Medulla oblongata (tissue), 1 donor: Measurements from ENCODE around the gene SMPD2.

Experiments
- DNase-seq: peaks from one replicate; pipeline ENCODE4 v3.0.0-alpha.2; 2015; ENCODE audit errors: extremely low spot score

SMPD2 gene, protein sequence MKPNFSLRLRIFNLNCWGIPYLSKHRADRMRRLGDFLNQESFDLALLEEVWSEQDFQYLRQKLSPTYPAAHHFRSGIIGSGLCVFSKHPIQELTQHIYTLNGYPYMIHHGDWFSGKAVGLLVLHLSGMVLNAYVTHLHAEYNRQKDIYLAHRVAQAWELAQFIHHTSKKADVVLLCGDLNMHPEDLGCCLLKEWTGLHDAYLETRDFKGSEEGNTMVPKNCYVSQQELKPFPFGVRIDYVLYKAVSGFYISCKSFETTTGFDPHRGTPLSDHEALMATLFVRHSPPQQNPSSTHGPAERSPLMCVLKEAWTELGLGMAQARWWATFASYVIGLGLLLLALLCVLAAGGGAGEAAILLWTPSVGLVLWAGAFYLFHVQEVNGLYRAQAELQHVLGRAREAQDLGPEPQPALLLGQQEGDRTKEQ

DNA sequence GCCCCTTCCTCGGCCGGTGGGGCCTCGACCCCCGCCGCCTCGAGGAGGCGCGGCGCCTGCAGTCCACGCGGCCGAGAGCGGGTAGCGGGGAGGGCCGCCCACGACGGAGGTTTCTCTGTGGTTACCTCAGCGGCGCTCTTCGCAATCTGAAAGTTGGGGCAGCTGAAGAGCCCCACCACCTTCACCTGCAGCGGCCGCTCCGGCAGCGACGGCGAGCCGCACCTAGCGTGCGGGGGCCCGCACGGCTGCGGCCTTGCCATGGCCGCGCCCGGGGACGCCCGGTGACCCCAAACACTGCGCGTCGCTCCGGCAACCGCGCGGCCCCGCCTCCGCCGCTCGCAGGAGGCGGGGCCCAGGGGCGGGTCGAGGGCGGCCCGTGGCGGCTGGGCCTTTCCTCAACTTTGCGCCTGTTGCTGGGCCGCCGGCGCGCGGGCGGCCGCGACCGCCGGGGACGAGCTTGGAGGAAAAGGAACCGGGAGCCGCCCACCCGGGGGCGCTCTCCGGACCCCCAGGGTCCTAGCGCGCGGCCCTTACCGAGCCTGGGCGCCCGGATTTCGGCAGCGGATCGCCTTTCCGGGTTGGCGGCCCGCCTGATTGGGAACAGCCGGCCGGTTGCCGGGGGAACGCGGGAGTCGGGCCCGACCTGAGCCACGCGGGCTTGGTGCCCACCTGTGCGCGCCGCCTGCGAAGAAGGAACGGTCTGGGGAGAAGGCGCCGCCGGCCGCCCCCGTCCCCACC lies at the start of gene SMPD2, which contains the start of gene PPIL6:
TSS of gene SMPD2 (plus strand) at position 394 of the 738 bp plus-strand sequence. CDS start 398 bp downstream, outside the sequence.
TSS of gene PPIL6 (minus strand) at position 298 of the 738 bp plus-strand sequence. CDS start at position 260, 38 bp downstream.
- peak; percentile 93 for DNase-seq

GRCh38 chr6:109393157-109393885 lies 47.2 kb upstream of the SMPD2 start:
- no peak for DNase-seq

- no peak for DNase-seq
Measured at GRCh38 chr6:109393886-109394281, 46.6 kb upstream of the SMPD2 start.

GRCh38 chr6:109396046-109396718 lies 44.3 kb upstream of the SMPD2 start:
- DNase-seq = no peak

- DNase-seq = peak; percentile 44
Measured at GRCh38 chr6:109397020-109397419, 43.5 kb upstream of the SMPD2 start.

- DNase-seq = no peak
Measured at GRCh38 chr6:109406196-109406595, 34.3 kb upstream of the SMPD2 start.

DNA sequence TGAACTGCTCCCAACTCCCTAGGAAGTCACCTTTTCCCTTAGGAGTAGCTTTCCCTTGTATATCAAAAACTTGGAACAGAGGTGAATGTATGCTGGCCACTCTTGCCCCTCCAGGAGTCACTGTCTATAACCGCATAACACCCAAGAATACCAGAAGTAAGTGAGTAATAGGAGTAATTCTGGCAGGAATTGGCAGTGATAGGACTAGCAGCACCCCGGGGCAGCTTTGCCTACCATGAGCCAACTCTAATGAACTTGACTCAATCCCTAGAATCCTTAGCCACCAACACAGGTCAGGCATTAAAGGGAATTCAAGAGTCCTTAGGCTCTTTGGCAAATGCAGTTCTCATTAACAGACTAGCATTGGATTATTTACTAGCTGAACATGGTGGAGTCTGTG lies 29.5 kb upstream of the SMPD2 start:
- DNase-seq = no peak

GRCh38 chr6:109417646-109418045 lies 22.9 kb upstream of the SMPD2 start:
- no peak for DNase-seq

DNA sequence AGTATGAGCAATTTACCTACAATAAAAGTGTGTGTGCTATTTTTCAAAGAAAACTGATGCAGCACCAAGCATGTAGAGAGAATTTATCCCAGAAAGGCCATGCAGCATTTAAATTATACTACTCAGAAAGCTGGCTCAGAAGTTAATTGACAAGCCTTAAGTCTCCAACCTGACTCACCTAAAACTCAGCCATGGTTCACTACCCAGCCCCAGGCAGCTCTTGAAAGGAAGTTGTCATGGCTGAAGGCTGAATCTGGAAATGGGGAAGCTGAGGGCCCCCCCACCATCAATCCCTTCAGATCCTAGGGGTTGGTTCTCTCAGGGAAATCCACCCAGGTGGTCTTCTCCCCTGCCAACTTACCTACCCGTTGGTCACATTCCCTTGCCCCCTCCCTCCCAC lies 19.8 kb upstream of the SMPD2 start:
- no peak for DNase-seq

GRCh38 chr6:109421184-109421583 lies 19.3 kb upstream of the SMPD2 start:
- no peak for DNase-seq

GRCh38 chr6:109424946-109425345 lies 15.6 kb upstream of the SMPD2 start:
- no peak for DNase-seq

DNA sequence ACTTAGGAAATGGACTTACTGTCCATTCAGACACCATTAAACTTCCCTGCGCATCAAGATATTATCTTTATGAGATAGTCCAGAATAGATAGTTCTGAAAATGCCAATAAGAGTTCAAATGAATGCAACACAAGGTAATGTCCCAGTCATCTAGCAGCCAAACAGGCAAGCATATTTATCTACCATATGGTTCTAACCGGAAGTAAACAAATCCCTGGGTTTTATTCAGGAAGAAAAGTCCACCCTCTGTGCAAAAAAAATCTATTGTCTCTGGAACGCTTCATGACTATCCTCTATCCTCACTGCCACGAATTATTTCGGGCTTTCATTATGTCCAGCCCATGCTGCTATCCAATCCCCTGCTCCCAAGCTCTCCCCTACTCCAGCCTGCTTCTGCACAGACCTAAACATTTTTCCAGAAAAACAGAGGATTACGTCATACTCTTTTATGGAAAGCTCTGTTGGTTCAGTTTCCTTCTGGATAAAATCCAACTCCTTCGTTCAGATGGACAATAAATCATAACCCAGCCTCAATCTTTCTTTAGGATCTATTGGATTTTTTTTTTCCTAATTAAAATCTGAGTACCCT lies 11.5 kb upstream of the SMPD2 start:
- DNase-seq = no peak

GRCh38 chr6:109429496-109429895 lies 11.0 kb upstream of the SMPD2 start:
- DNase-seq = no peak

DNA sequence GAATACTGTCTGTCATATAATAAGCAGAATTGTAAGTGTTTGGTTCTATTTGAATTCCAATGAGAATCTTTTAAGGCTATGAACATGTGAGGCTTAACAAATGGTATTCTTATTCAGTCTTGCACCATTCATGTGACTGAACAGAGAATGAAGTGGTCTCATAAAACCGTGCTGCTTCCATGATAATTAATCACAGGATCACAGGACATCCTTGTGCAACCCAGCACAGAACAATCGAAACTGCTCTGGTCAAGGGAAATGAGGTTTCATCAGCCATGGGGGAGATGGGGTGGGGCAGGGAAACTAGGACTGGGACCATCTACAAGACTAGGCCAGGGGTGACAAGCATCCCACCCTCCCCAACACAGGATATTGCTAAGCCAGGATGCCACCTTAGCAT lies 6.1 kb upstream of the SMPD2 start:
- no peak for DNase-seq

GRCh38 chr6:109436041-109436440 lies 4.5 kb upstream of the SMPD2 start:
- DNase-seq = no peak

GRCh38 chr6:109441069-109441816 lies 719 bp downstream of the SMPD2 start:
- no peak for DNase-seq

DNA sequence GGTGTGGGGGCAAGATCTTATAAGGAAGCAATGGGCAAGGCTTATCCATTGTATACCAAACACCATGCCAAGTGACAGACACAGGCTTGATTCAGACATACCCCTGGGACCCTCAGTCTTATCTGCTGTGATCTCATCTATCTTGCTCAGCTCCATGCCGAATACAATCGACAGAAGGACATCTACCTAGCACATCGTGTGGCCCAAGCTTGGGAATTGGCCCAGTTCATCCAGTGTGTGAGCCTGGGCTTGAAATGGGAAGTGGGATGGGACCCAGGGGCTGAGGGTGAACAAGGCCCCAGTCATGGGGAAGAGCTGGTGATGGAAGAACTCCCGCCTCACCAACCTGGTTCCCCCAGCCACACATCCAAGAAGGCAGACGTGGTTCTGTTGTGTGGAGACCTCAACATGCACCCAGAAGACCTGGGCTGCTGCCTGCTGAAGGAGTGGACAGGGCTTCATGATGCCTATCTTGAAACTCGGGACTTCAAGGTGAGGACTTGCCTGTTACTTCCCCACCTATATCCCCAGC lies 1.9 kb downstream of the SMPD2 start:
- DNase-seq = no peak

- no peak for DNase-seq
Measured at GRCh38 chr6:109443425-109443950, 3.0 kb downstream of the SMPD2 start.

- DNase-seq = no peak
Measured at GRCh38 chr6:109445382-109445781, 4.9 kb downstream of the SMPD2 start.

DNA sequence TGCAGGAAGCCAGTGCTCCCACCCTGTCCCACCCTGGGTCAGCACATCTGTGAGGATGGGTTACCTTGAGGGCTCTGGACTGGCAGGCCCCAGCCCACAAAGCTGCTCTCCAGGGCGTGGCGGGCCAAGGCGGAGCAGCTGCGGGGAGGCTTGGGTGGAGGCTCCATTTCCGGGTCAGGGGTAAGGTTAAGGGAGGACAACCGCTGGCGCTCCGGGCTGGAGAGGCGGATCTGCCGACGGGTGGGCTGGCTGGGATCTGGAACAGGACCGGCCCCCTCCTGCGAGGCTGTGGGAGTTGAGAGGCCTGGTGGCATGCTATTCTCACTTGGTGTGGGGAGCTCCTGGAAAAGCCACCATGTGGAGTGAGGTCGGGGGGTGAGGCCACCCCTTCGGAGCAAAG lies 5.5 kb downstream of the SMPD2 start:
- no peak for DNase-seq
